Left lung (tissue), 10 donors: Measurements from ENCODE around the gene DHX35. TPM values are rescaled to one million over a fixed set of nuclear protein-coding genes. Genes with fewer than 3 reads are reported as not detected.

Source experiments
- ATAC-seq: fragments of 200-7000 bp; cut with Tn5 transposase; one replicate; pipeline ENCODE4 v1.9.1; 2020; ENCODE audit warnings: moderate library complexity
- DNase-seq, 4 donors: peaks; one replicate each; pipeline ENCODE4 v3.0.0-alpha.2; 2013 to 2020
- H3K27ac ChIP-seq, 2 donors: fragments of 200-600 bp; sonication (generic) in 1 of 2; one replicate each; pipeline versions ENCODE4 v1.5.0 to v1.8.0; 2020 to 2021
- H3K27me3 ChIP-seq, 2 donors: fragments of 200-600 bp; sonication (generic) in 1 of 2; one replicate each; pipeline versions ENCODE4 v1.5.0 to v1.8.0; 2020 to 2021
- H3K36me3 ChIP-seq, 2 donors: fragments of 200-600 bp; sonication (generic) in 1 of 2; one replicate each; pipeline versions ENCODE4 v1.5.0 to v1.8.0; 2020 to 2021
- H3K4me1 ChIP-seq, 2 donors: fragments of 200-600 bp; one replicate each; pipeline ENCODE4 v1.8.0; 2021
- H3K4me3 ChIP-seq, 2 donors: fragments of 200-600 bp; sonication (generic) in 1 of 2; one replicate each; pipeline versions ENCODE4 v1.5.0 to v1.8.0; 2020 to 2021; ENCODE audit warnings: mild to moderate bottlenecking in 1 of 2
- H3K9me3 ChIP-seq, 2 donors: fragments of 200-600 bp; sonication (generic) in 1 of 2; one replicate each; pipeline versions ENCODE4 v1.5.0 to v1.8.0; 2020 to 2021
- intact Hi-C, 2 donors: fragments of 100-400 bp; cut with DNase I; formaldehyde crosslinking; loops; one replicate each; pipeline versions ENCODE4 v1.11.2 to v1.14.2; 2022
- polyA plus RNA-seq, 6 donors: library from polyadenylated mRNA; unstranded; fragments of 120-200 nt; gene quantifications; one replicate each; pipeline ENCODE4 v1.2.1, GENCODE V29; 2013; ENCODE audit not compliant: insufficient read length in 6 of 6
- total RNA-seq, 2 donors: library from RNA; stranded (reverse); fragmentation: NEBNext Ultra II Directional; extraction: Animal tissue kit (Norgen Biotek cat#: 25700); gene quantifications; one replicate each; pipeline ENCODE4 v1.2.1, GENCODE V29; 2021
- TF ChIP-seq, protein P1 (sequence below), 2 donors: fragments of 200-600 bp; sonication (generic) in 1 of 2; IDR thresholded peaks; one replicate each; pipeline versions ENCODE4 v1.5.0 to v1.8.0; 2021; ENCODE audit warnings: antibody characterized with exemption in 2 of 2
- donor health status: DM: no; HTN: yes; CAD: no.
- donor health status: DM: no; HTN: no; CAD: no.

DHX35 gene
- total and polyA plus RNA-seq, 8 donors, result 7.5 to 17.7 (median 16.4) TPM

DNA sequence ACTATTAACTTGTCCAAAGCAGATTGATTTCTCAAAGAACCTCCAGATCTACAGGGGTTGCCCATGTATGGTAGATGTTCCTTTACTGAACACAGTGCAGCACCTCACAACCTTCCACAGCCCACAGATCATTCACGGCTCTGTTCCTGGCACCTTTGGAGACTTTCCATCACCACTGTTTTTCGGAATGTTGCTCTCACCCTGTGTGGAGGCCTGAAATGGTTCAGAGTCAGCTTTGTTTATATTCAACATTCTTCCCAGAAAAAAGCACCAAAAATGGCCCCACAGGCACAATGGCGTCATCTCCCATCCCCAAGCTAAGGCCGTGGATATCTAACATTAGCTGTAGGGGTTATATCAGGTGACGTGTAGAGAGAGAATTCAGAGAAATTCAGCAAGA lies 74.7 kb downstream of the DHX35 start:
- DNase-seq (no peak), ATAC-seq (no peak)
- H3K27ac ChIP-seq, result peak overlapping the region in 1 of 2 donors; percentile 7
- no peak overlapping the region for H3K4me3 ChIP-seq
- no peaks in the 10 kb centered on the region for H3K27me3 ChIP-seq
- intact Hi-C loops, result no loop called here
- TF ChIP-seq, protein P1, sequence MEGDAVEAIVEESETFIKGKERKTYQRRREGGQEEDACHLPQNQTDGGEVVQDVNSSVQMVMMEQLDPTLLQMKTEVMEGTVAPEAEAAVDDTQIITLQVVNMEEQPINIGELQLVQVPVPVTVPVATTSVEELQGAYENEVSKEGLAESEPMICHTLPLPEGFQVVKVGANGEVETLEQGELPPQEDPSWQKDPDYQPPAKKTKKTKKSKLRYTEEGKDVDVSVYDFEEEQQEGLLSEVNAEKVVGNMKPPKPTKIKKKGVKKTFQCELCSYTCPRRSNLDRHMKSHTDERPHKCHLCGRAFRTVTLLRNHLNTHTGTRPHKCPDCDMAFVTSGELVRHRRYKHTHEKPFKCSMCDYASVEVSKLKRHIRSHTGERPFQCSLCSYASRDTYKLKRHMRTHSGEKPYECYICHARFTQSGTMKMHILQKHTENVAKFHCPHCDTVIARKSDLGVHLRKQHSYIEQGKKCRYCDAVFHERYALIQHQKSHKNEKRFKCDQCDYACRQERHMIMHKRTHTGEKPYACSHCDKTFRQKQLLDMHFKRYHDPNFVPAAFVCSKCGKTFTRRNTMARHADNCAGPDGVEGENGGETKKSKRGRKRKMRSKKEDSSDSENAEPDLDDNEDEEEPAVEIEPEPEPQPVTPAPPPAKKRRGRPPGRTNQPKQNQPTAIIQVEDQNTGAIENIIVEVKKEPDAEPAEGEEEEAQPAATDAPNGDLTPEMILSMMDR (IDR thresholded peaks at IDR 0.05), result no peak
- peaks cover 0 to 98% of the 10 kb centered on the region in 2 donors for H3K36me3 ChIP-seq
- no peaks in the 10 kb centered on the region for H3K9me3 ChIP-seq
- H3K4me1 ChIP-seq, result no peaks in the 10 kb centered on the region

DNA sequence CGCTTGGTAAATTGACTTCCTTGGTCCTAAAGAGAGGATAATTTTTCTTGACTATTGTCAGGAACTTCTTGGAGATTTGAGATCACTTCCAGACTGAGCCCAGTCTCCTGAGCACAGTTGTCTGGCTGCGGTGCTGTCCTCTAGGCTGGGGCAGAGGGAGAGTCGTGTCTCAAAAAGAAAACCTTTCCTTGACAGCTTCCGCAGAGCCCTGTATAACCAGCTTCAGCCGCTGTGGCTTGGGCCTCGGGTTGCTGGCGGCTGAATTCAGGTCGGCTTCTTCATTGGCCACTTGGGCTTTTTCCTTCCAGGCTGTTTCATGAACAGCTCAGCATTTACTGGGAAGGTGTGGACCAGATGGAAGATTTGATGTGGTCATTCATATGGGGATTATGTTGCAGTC lies 75.9 kb downstream of the DHX35 start:
- Histone ChIP-seq H3K4me1 (no peaks in the 10 kb centered on the region), H3K4me3 (no peak overlapping the region), H3K27me3 (no peaks in the 10 kb centered on the region), H3K9me3 (no peaks in the 10 kb centered on the region), H3K36me3 (peaks cover 0 to 100% of the 10 kb centered on the region in 2 donors), H3K27ac (no peak overlapping the region)
- DNase-seq, result no peak
- TF ChIP-seq, protein P1 (IDR thresholded peaks at IDR 0.05), result no peak
- intact Hi-C loops, result no loop called here
- ATAC-seq, result no peak

DNA sequence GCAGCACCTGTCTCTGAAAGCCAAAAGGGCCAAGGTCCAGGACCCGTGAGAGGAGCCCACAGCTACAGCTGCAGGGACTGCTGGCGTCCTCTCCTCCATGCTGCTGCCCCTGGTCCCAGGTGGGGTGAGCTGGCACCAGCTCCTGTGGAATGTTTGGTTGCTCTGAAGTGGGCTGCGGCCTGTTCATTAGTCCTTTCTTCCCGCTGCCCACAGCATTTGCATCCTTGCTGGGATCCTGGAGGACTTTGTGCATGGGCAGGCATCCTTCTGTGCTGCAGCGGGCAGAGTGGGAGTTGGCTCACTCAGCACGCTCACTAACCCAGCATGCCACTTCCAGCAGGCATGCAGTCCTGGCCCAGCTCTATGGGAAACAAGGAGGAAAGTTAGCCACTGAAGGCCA lies 76.4 kb downstream of the DHX35 start:
- Histone ChIP-seq H3K27ac (no peak overlapping the region), H3K4me3 (no peak overlapping the region), H3K27me3 (no peaks in the 10 kb centered on the region), H3K36me3 (peaks cover 0 to 99% of the 10 kb centered on the region in 2 donors), H3K4me1 (no peaks in the 10 kb centered on the region), H3K9me3 (no peaks in the 10 kb centered on the region)
- TF ChIP-seq, protein P1 (IDR thresholded peaks at IDR 0.05), result no peak
- DNase-seq, result no peak
- intact Hi-C loops, result no loop called here
- ATAC-seq, result no peak

GRCh38 chr20:39039261-39039660 lies 77.1 kb downstream of the DHX35 start:
- Histone ChIP-seq H3K9me3 (no peaks in the 10 kb centered on the region), H3K36me3 (peaks cover 0 to 92% of the 10 kb centered on the region in 2 donors), H3K27ac (no peak overlapping the region), H3K4me1 (no peaks in the 10 kb centered on the region), H3K4me3 (no peak overlapping the region), H3K27me3 (no peaks in the 10 kb centered on the region)
- TF ChIP-seq, protein P1 (IDR thresholded peaks at IDR 0.05), result no peak
- intact Hi-C loops, result no loop called here
- ATAC-seq, result no peak
- DNase-seq, result no peak

- Histone ChIP-seq H3K9me3 (no peaks in the 10 kb centered on the region), H3K27me3 (no peaks in the 10 kb centered on the region), H3K36me3 (peaks cover 0 to 83% of the 10 kb centered on the region in 2 donors), H3K4me1 (no peaks in the 10 kb centered on the region), H3K4me3 (no peak overlapping the region), H3K27ac (no peak overlapping the region)
- intact Hi-C loops, result no loop called here
- TF ChIP-seq, protein P1 (IDR thresholded peaks at IDR 0.05), result no peak
- no peak for DNase-seq
- ATAC-seq, result no peak
These were observed 78.0 kb downstream of the DHX35 start for GRCh38 chr20:39040116-39040515.
